Hematopoietic multipotent progenitor cell treated with erythropoietin and hydrocortisone succinate and interleukin-3 and kit ligand, for 6 days (in vitro differentiated cells): ENCODE data around the gene PLPP2.
"Not testable (repeated sequence)": the region's sequence is repeated elsewhere in the genome, so short reads cannot be mapped to it uniquely, and the experiment has no call there.

Source experiments
- DNase-seq: peaks from one replicate; pipeline ENCODE4 v3.0.0-alpha.2; 2015

Gene PLPP2

GRCh38 chr19:292281-292884, 1.2 kb upstream of the PLPP2 start:
- DNase-seq, result no peak

- DNase-seq, result no peak
Observed at GRCh38 chr19:291561-292280, 518 bp upstream of the PLPP2 start.

DNA sequence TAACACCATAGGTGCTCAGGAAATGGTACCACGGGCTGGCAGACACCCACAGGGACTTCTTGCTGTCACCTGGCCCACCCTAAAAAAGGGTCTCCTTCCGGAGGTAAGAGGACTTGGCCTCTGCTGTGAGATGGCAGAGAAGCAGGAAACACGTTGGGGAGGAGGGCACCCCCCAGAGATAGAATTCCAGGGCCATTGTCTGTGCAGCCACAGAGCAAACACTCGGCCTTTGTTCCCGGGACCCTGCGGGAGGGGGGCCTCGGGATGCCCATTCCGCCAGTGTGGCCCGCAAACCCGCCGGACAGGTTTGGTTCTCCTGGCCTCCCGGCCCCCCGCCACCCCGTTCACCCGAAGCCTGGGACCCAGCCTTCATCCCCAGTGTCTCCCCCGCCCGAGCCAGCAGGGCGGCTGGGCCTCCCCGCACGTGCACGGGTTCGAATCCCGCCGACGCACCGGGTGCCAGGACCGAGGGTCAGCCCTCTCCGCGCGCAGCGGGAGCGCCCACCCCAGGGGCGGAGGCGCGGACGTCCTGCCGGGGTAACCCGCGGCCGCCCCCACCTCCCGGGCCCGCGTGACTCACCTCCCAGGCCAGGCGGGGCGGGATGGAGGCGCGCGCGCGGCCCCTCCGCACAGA, 714 bp downstream of the PLPP2 start:
- DNase-seq, result no peak

GRCh38 chr19:289651-290371, 1.4 kb downstream of the PLPP2 start:
- DNase-seq, result peak; percentile 28

GRCh38 chr19:288911-289310, 2.3 kb downstream of the PLPP2 start:
- DNase-seq, result no peak

- no peak for DNase-seq
Observed at GRCh38 chr19:287381-287871, 3.8 kb downstream of the PLPP2 start.

GRCh38 chr19:283395-283794, 7.8 kb downstream of the PLPP2 start:
- no peak for DNase-seq

GRCh38 chr19:282501-282900, 8.7 kb downstream of the PLPP2 start:
- DNase-seq, result no peak

GRCh38 chr19:281992-282391, 9.2 kb downstream of the PLPP2 start:
- no peak for DNase-seq

GRCh38 chr19:281156-281853, 9.9 kb downstream of the PLPP2 start:
- DNase-seq, result no peak

DNA sequence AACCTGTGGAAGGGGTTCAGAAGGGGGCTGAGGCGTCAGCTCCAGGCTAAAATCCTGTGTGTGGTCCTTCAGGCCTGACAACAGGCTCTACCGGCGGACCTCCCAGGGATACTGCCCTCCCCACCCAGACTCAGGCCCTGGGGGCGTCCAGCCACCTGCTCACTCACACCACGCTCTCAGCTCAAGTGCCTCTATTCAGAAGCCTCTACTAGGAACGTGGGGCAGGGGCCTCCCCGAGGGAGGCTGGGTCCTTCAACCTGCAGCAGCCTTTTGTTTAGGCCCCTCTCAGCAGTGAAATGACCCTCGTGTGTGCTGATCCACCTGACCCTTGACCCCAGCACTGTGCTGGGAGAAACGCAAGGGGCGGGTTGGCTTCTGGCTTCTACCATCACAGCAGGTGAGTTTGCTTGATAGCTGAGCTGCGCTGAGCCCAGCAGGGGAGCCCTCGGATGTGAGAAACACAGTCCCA, 10.6 kb downstream of the PLPP2 start:
- no peak for DNase-seq

- no peak for DNase-seq
Observed at GRCh38 chr19:279656-280055, 11.5 kb downstream of the PLPP2 start.

GRCh38 chr19:279231-279630, 12.0 kb downstream of the PLPP2 start:
- no peak for DNase-seq

GRCh38 chr19:277581-278165, 13.5 kb downstream of the PLPP2 start:
- DNase-seq, result peak; percentile 58

- no peak for DNase-seq
Observed at GRCh38 chr19:277131-277530, 14.1 kb downstream of the PLPP2 start.

GRCh38 chr19:275958-276646, 15.1 kb downstream of the PLPP2 start:
- DNase-seq, result no peak

GRCh38 chr19:275000-275399, 16.2 kb downstream of the PLPP2 start:
- no peak for DNase-seq

GRCh38 chr19:273393-273792, 17.8 kb downstream of the PLPP2 start:
- DNase-seq, result no peak

GRCh38 chr19:271856-272255, 19.3 kb downstream of the PLPP2 start:
- no peak for DNase-seq

DNA sequence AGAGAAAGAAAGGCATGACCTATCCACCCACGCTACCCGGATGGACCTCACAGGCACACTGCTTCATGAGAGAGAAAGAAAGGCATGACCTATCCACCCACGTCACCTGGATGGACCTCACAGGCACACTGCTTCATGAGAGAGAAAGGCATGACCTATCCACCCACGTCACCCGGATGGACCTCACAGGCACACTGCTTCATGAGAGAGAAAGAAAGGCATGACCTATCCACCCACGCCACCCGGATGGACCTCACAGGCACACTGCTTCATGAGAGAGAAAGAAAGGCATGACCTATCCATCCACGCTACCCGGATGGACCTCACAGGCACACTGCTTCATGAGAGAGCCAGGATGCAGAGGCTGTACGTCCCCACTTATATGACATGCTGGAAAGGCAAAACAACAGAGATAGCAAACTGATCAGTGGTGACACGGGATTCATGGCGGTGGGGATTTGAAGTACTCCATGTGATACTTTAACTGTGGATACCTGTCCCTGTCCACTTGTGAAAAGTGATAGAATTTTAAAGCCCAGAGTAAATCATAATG, 20.4 kb downstream of the PLPP2 start:
- not testable (repeated sequence) for DNase-seq

GRCh38 chr19:269241-269640, 22.0 kb downstream of the PLPP2 start:
- DNase-seq, result no peak
